Endothelial cell of umbilical vein (primary cell): Measurements from ENCODE around the gene JHY. TPM values are rescaled to one million over a fixed set of nuclear protein-coding genes. Genes with fewer than 3 reads are reported as not detected.

Experiments used
- BruUV-seq: library from RNA; stranded (reverse); fragments of 400-500 nt; replicated peaks from 2 replicates; lab custom pipeline; 2021; lab: Mats Ljungman, UMichigan
- CTCF ChIA-PET: fragments of 300-600, 350-600 bp; sonication (Branson Sonifier 250); formaldehyde crosslinking; loops from one replicate; lab custom pipeline; 2021; ENCODE audit warnings: antibody characterized with exemption, inconsistent platforms; lab: Charles Lee
- POLR2A ChIA-PET: fragments of 300-600, 350-600 bp; sonication (Branson Sonifier 250); formaldehyde crosslinking; loops from one replicate; lab custom pipeline; 2021; ENCODE audit warnings: antibody characterized with exemption, inconsistent platforms; lab: Charles Lee
- DNase-seq: peaks from one replicate; pipeline ENCODE4 v3.0.0-alpha.2; 2011; ENCODE audit warnings: low read depth, low spot score
- FAIRE-seq: peaks from 2 replicates; lab custom pipeline; 2011; peaks lifted over from hg19 to GRCh38; lab: Jason Lieb, UNC
- H2AFZ ChIP-seq: 2 replicates; pipeline ENCODE4 v1.6.0; 2012; ENCODE audit warnings: low read depth, low read length, control low read depth, inconsistent platforms
- H3K27ac ChIP-seq: 2 replicates; pipeline ENCODE4 v1.5.1; 2011; ENCODE audit warnings: low read depth, mild to moderate bottlenecking, control low read depth, low read length, moderate library complexity; ENCODE audit not compliant: insufficient read depth
- H3K27me3 ChIP-seq, 2 experiments: 2 replicates each; pipeline versions ENCODE4 v1.6.0 to v1.6.1; 2011; ENCODE audit warnings: low read length in 2 of 2, mixed read lengths in 1 of 2; ENCODE audit not compliant: control insufficient read depth in 2 of 2, insufficient read depth in 2 of 2
- H3K36me3 ChIP-seq, 2 experiments: 2 replicates in 1 of 2; 3 replicates in 1 of 2; pipeline ENCODE4 v1.5.1; 2011; ENCODE audit warnings: low read length in 2 of 2, mild to moderate bottlenecking in 1 of 2, moderate library complexity in 1 of 2; ENCODE audit not compliant: control insufficient read depth in 2 of 2, insufficient read depth in 2 of 2; ENCODE audit errors: extremely low read depth in 1 of 2
- H3K4me1 ChIP-seq: 3 replicates; pipeline ENCODE4 v1.5.1; 2011; ENCODE audit warnings: mild to moderate bottlenecking, low read length; ENCODE audit not compliant: control insufficient read depth, insufficient read depth; ENCODE audit errors: extremely low read depth
- H3K4me2 ChIP-seq: 2 replicates; pipeline ENCODE4 v1.6.1; 2011; ENCODE audit warnings: low read length, control low read depth, mixed read lengths; ENCODE audit not compliant: insufficient read depth
- H3K4me3 ChIP-seq, 3 experiments: fragments of 200-600 bp in 1 of 3; sonication (generic), shearing (Covaris generic) in 1 of 3; replicated peaks in 1 of 3; 2 replicates each; pipeline ENCODE4 v1.5.1; 2011 to 2016; ENCODE audit warnings: control low read depth in 3 of 3, low read length in 3 of 3, mild to moderate bottlenecking in 2 of 3, inconsistent platforms in 1 of 3, low read depth in 1 of 3, moderate library complexity in 1 of 3; ENCODE audit not compliant: insufficient read depth in 1 of 3
- H3K79me2 ChIP-seq: 2 replicates; pipeline ENCODE4 v1.6.0; 2012; ENCODE audit warnings: low read length, inconsistent platforms; ENCODE audit not compliant: control insufficient read depth, insufficient read depth
- H3K9ac ChIP-seq: replicated peaks from 2 replicates; pipeline ENCODE3; 2011; ENCODE audit warnings: low read length, control low read depth; ENCODE audit not compliant: insufficient read depth; ENCODE audit errors: extremely low read depth
- H3K9me1 ChIP-seq: replicated peaks from 3 replicates; pipeline ENCODE4 v1.6.0; 2011; ENCODE audit warnings: mild to moderate bottlenecking, low read length; ENCODE audit not compliant: control insufficient read depth, insufficient read depth; ENCODE audit errors: extremely low read depth
- H3K9me3 ChIP-seq: replicated peaks from 2 replicates; pipeline ENCODE4 v1.5.1; 2012; ENCODE audit warnings: low read length, inconsistent platforms; ENCODE audit not compliant: control insufficient read depth, insufficient read depth
- H4K20me1 ChIP-seq: replicated peaks from 2 replicates; pipeline ENCODE3; 2011; ENCODE audit warnings: mild to moderate bottlenecking, low read length; ENCODE audit not compliant: control insufficient read depth, insufficient read depth; ENCODE audit errors: extremely low read depth
- EZH2 ChIP-seq: IDR thresholded peaks from 2 replicates; pipeline ENCODE4 v1.6.1; 2012; ENCODE audit warnings: borderline replicate concordance, low read depth, mild to moderate bottlenecking, moderate library complexity, low read length, inconsistent platforms; ENCODE audit not compliant: severe bottlenecking
- FOS ChIP-seq: IDR thresholded peaks from 2 replicates; pipeline ENCODE4 v1.6.1; 2011; ENCODE audit warnings: mild to moderate bottlenecking, low read length, moderate library complexity, borderline replicate concordance; ENCODE audit not compliant: insufficient read depth
- GATA2 ChIP-seq: IDR thresholded peaks from 2 replicates; pipeline ENCODE4 v1.7.0; 2011; ENCODE audit warnings: low read depth, mild to moderate bottlenecking, moderate library complexity, mixed read lengths, low read length; ENCODE audit not compliant: insufficient read length, insufficient read depth
- JUN ChIP-seq: IDR thresholded peaks from 2 replicates; pipeline ENCODE4 v1.6.1; 2011; ENCODE audit warnings: borderline replicate concordance, low read depth; ENCODE audit not compliant: insufficient read length, insufficient read depth
- MAX ChIP-seq: IDR thresholded peaks from 2 replicates; pipeline ENCODE4 v1.6.1; 2011; ENCODE audit not compliant: insufficient read depth, insufficient read length
- MYC ChIP-seq: IDR thresholded peaks from one replicate; pipeline ENCODE4 v1.6.1; 2011; ENCODE audit warnings: mild to moderate bottlenecking, low read depth, low read length
- POLR2A ChIP-seq: IDR thresholded peaks from 2 replicates; pipeline ENCODE4 v1.6.1; 2012; ENCODE audit warnings: low read depth, mild to moderate bottlenecking, control low read depth, low read length
- POLR2AphosphoS5 ChIP-seq: IDR thresholded peaks from 2 replicates; pipeline ENCODE4 v1.6.1; 2012; ENCODE audit warnings: low read depth, mild to moderate bottlenecking, control low read depth, low read length, moderate library complexity; ENCODE audit not compliant: insufficient read depth
- dilution Hi-C: fragments of 300-500 bp; cut with MboI; formaldehyde crosslinking; loops from one replicate; pipeline ENCODE4 v1.15.0; 2019; ENCODE audit warnings: low sequenced_read_pairs; ENCODE audit not compliant: extremely low pct_ligation_motif_present
- intact Hi-C: fragments of 100-400 bp; cut with micrococcal nuclease; formaldehyde crosslinking; loops from one replicate; pipeline ENCODE4 v1.10.0; 2022
- polyA plus RNA-seq, 4 experiments: library from polyadenylated mRNA; depleted of rRNA in 3 of 4; stranded (reverse) in 3 of 4; unstranded in 1 of 4; fragments of >200 nt; gene quantifications; 2 replicates each; pipeline versions ENCODE4 v1.2.1 to v1.2.3, GENCODE V29; 2011 to 2012; ENCODE audit warnings: missing spikeins in 1 of 4
- total RNA-seq: library from RNA; stranded (reverse); gene quantifications from 2 replicates; pipeline ENCODE4 v1.2.3, GENCODE V29; 2021
- TF ChIP-seq, protein P1 (sequence below), 2 donors: IDR thresholded peaks; 1 replicate in 1 of 2; 2 replicates in 1 of 2; pipeline ENCODE4 v1.5.1; 2011; ENCODE audit warnings: low read length in 2 of 2, mild to moderate bottlenecking in 2 of 2, moderate library complexity in 2 of 2, control low read depth in 1 of 2, inconsistent platforms in 1 of 2, low read depth in 1 of 2; ENCODE audit not compliant: insufficient read depth in 1 of 2; ENCODE audit errors: extremely low read depth in 1 of 2

JHY gene
- total and polyA plus RNA-seq, 2 donors (not counting 3 experiments of a cell fraction or from before 2014, with no cell fraction given), result 1.8 to 3.9 TPM

DNA sequence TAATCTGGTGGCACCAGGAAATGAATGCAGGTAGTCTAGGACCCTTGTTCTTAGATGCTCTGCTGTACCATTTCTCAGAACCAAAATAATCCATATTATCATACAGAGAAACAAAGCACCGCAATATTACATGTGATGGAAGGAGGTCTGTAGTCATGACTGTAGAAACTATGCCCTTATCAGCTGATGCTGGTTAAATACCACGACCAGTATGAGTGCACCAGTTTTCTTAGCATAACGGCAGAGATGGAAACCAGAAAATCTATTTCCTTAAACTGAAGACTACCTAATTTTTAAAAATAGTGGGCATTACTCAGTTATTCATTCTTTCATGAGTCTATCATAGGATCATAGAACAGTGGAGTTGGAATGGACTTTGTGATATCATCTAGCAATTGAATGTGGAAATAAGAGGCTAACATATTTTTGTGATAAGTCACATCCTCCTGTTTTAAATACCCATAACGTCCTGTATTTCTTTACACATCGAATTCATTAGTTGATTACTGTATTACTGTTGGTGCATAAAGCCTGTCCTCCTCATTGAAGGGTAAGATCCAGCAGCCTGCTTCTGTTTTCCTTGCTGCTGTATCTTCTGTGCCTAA lies 15.1 kb downstream of the JHY start:
- FAIRE-seq, result peak; percentile 79
- Histone ChIP-seq H3K4me3 (no peak overlapping the region), H3K27ac (peak overlapping the region; percentile 70), H3K4me2 (peak overlapping the region; percentile 70), H3K79me2 (no peaks in the 10 kb centered on the region), H3K4me1 (peaks cover 27% of the 10 kb centered on the region), H3K27me3 (no peaks in the 10 kb centered on the region), H3K36me3 (no peaks in the 10 kb centered on the region), H2AFZ (peak overlapping the region; percentile 30), H4K20me1 (no peaks in the 10 kb centered on the region), H3K9me3 (no peaks in the 10 kb centered on the region), H3K9me1 (no peaks in the 10 kb centered on the region), H3K9ac (peak overlapping the region; percentile 17)
- dilution Hi-C loops (no loop called here), intact Hi-C loops (loop anchor here (1.0 kb wide), 1 partner anchor 14 kb away; no protein-coding TSS in a partner anchor)
- TF ChIP-seq, protein P1, sequence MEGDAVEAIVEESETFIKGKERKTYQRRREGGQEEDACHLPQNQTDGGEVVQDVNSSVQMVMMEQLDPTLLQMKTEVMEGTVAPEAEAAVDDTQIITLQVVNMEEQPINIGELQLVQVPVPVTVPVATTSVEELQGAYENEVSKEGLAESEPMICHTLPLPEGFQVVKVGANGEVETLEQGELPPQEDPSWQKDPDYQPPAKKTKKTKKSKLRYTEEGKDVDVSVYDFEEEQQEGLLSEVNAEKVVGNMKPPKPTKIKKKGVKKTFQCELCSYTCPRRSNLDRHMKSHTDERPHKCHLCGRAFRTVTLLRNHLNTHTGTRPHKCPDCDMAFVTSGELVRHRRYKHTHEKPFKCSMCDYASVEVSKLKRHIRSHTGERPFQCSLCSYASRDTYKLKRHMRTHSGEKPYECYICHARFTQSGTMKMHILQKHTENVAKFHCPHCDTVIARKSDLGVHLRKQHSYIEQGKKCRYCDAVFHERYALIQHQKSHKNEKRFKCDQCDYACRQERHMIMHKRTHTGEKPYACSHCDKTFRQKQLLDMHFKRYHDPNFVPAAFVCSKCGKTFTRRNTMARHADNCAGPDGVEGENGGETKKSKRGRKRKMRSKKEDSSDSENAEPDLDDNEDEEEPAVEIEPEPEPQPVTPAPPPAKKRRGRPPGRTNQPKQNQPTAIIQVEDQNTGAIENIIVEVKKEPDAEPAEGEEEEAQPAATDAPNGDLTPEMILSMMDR (IDR thresholded peaks at IDR 0.05; ENCODE audit: extremely low read depth in 1 of 2, insufficient read depth in 1 of 2, low read depth in 1 of 2, low read length in 2 of 2), result no peak
- no peak for TF ChIP-seq MYC
- no peak for TF ChIP-seq POLR2AphosphoS5
- peak; percentile 80 for TF ChIP-seq JUN
- no peak for TF ChIP-seq MAX
- TF ChIP-seq GATA2, result peak; percentile 82
- no peak for TF ChIP-seq POLR2A
- no peak for TF ChIP-seq EZH2
- TF ChIP-seq FOS, result peak; percentile 42
- BruUV-seq, result no TSS peak
- ChIA-PET CTCF (no interaction called here), POLR2A (no interaction called here)
- DNase-seq, result peak; percentile 55
